H1 (cell line): Measurements from ENCODE around the gene NDC1. TPM values are rescaled to one million over a fixed set of nuclear protein-coding genes. Genes with fewer than 3 reads are reported as not detected.

Source experiments
- CTCF ChIA-PET: fragments of 300-600 bp; sonication (Branson Sonifier 250); formaldehyde crosslinking; loops from one replicate; lab custom pipeline; 2021; ENCODE audit not compliant: partially characterized antibody; lab: Charles Lee
- POLR2A ChIA-PET: fragments of 300-600 bp; sonication (Branson Sonifier 250); formaldehyde crosslinking; loops from one replicate; lab custom pipeline; 2021; ENCODE audit warnings: inconsistent platforms; ENCODE audit not compliant: partially characterized antibody; lab: Charles Lee
- DNase-seq, 2 experiments: peaks; one replicate each; pipeline versions ENCODE4 v3.0.0 to v3.0.0-alpha.2; 2010 to 2022; ENCODE audit warnings: low spot score in 2 of 2, low read depth in 1 of 2, mixed read lengths in 1 of 2
- FAIRE-seq: peaks from 2 replicates; lab custom pipeline; 2011; peaks lifted over from hg19 to GRCh38; lab: Jason Lieb, UNC
- H2AFZ ChIP-seq: 2 replicates; pipeline ENCODE4 v1.8.1; 2012; ENCODE audit warnings: low read length, inconsistent platforms
- H2AK5ac ChIP-seq: 2 replicates; pipeline ENCODE4 v1.6.1; 2013; ENCODE audit warnings: low read depth, low read length
- H2BK120ac ChIP-seq: replicated peaks from 2 replicates; pipeline ENCODE3; 2013; ENCODE audit warnings: low read depth, low read length, inconsistent platforms
- H2BK12ac ChIP-seq: 2 replicates; pipeline ENCODE4 v1.6.1; 2013; ENCODE audit warnings: low read depth, low read length
- H2BK15ac ChIP-seq: 2 replicates; pipeline ENCODE4 v1.6.1; 2013; ENCODE audit warnings: low read length
- H2BK20ac ChIP-seq: 2 replicates; pipeline ENCODE4 v1.6.1; 2013; ENCODE audit warnings: low read length
- H2BK5ac ChIP-seq: 2 replicates; pipeline ENCODE4 v1.6.1; 2013; ENCODE audit warnings: low read depth, low read length
- H3K14ac ChIP-seq: 2 replicates; pipeline ENCODE4 v1.6.1; 2013; ENCODE audit warnings: inconsistent platforms; ENCODE audit not compliant: insufficient read length
- H3K18ac ChIP-seq: 2 replicates; pipeline ENCODE4 v1.6.1; 2013; ENCODE audit warnings: low read length; ENCODE audit errors: extremely low read depth
- H3K23ac ChIP-seq: 2 replicates; pipeline ENCODE4 v1.6.1; 2013; ENCODE audit warnings: inconsistent platforms; ENCODE audit not compliant: insufficient read length
- H3K23me2 ChIP-seq: 2 replicates; pipeline ENCODE4 v1.6.1; 2013; ENCODE audit warnings: low read depth, low read length
- H3K27ac ChIP-seq: 2 replicates; pipeline ENCODE4 v1.6.1; 2011; ENCODE audit warnings: low read depth, low read length, inconsistent platforms
- H3K27me3 ChIP-seq, 4 experiments: replicated peaks in 1 of 4; 1 replicate in 1 of 4; 2 replicates in 3 of 4; pipeline versions ENCODE4 v1.6.1 to v1.8.1; 2011 to 2013; ENCODE audit warnings: low read length in 3 of 4, mild to moderate bottlenecking in 3 of 4, inconsistent platforms in 2 of 4, mixed read lengths in 2 of 4, moderate library complexity in 1 of 4; ENCODE audit not compliant: control insufficient read depth in 3 of 4, insufficient read depth in 3 of 4; ENCODE audit errors: extremely low read depth in 1 of 4
- H3K36me3 ChIP-seq, 4 experiments: 2 replicates each; pipeline versions ENCODE4 v1.6.1 to v1.8.1; 2011 to 2013; ENCODE audit warnings: mild to moderate bottlenecking in 4 of 4, low read length in 3 of 4, moderate library complexity in 2 of 4, control low read depth in 1 of 4, inconsistent platforms in 1 of 4; ENCODE audit not compliant: insufficient read depth in 4 of 4, control insufficient read depth in 2 of 4
- H3K4ac ChIP-seq: replicated peaks from 2 replicates; pipeline ENCODE3; 2013; ENCODE audit warnings: low read length, low read depth, mixed read lengths, inconsistent platforms; ENCODE audit not compliant: insufficient read length
- H3K4me1 ChIP-seq, 4 experiments: replicated peaks in 1 of 4; 1 replicate in 1 of 4; 2 replicates in 3 of 4; pipeline versions ENCODE4 v1.6.1 to v1.8.1; 2011 to 2013; ENCODE audit warnings: low read length in 3 of 4, inconsistent platforms in 2 of 4, mixed read lengths in 1 of 4; ENCODE audit not compliant: insufficient read depth in 4 of 4, control insufficient read depth in 3 of 4
- H3K4me2 ChIP-seq, 2 experiments: 2 replicates each; pipeline versions ENCODE4 v1.6.1 to v1.8.1; 2011 to 2013; ENCODE audit warnings: low read depth in 2 of 2, low read length in 2 of 2, control low read depth in 1 of 2, inconsistent platforms in 1 of 2, mild to moderate bottlenecking in 1 of 2; ENCODE audit not compliant: insufficient read depth in 1 of 2
- H3K4me3 ChIP-seq, 4 experiments: fragments of 200-600, 300-600 bp in 1 of 4; sonication (generic), shearing (Covaris generic), sonication (Bioruptor Twin) in 1 of 4; 2 replicates each; pipeline versions ENCODE4 v1.5.1 to v1.8.1; 2011 to 2016; ENCODE audit warnings: low read length in 4 of 4, low read depth in 3 of 4, control low read depth in 2 of 4, inconsistent platforms in 2 of 4, mild to moderate bottlenecking in 2 of 4, mixed read lengths in 1 of 4, moderate library complexity in 1 of 4; ENCODE audit not compliant: insufficient read depth in 2 of 4; ENCODE audit errors: extremely low read depth in 1 of 4
- H3K56ac ChIP-seq: replicated peaks from 2 replicates; pipeline ENCODE3; 2013; ENCODE audit warnings: low read depth, mild to moderate bottlenecking, mixed read lengths, low read length, inconsistent platforms; ENCODE audit not compliant: insufficient read length
- H3K79me1 ChIP-seq: 2 replicates; pipeline ENCODE4 v1.6.1; 2013; ENCODE audit warnings: low read depth, low read length, control low read depth
- H3K79me2 ChIP-seq, 2 experiments: 2 replicates each; pipeline versions ENCODE4 v1.6.1 to v1.8.1; 2012 to 2013; ENCODE audit warnings: low read length in 2 of 2, mild to moderate bottlenecking in 2 of 2, inconsistent platforms in 1 of 2; ENCODE audit not compliant: insufficient read depth in 2 of 2, control insufficient read depth in 1 of 2
- H3K9ac ChIP-seq, 4 experiments: replicated peaks in 1 of 4; 1 replicate in 1 of 4; 2 replicates in 3 of 4; pipeline versions ENCODE4 v1.6.1 to v1.8.1; 2011 to 2013; ENCODE audit warnings: low read depth in 3 of 4, low read length in 3 of 4, control low read depth in 2 of 4, mild to moderate bottlenecking in 2 of 4, moderate library complexity in 2 of 4, inconsistent platforms in 1 of 4; ENCODE audit errors: extremely low read depth in 1 of 4
- H3K9me3 ChIP-seq, 2 experiments: 2 replicates each; pipeline versions ENCODE4 v1.6.1 to v1.8.1; 2012 to 2013; ENCODE audit warnings: mild to moderate bottlenecking in 2 of 2, moderate library complexity in 2 of 2, control low read depth in 1 of 2, inconsistent platforms in 1 of 2, low read depth in 1 of 2, low read length in 1 of 2, mixed read lengths in 1 of 2; ENCODE audit not compliant: insufficient read depth in 2 of 2
- H4K20me1 ChIP-seq, 2 experiments: replicated peaks in 1 of 2; 2 replicates each; pipeline versions ENCODE3 to v1.8.1; 2011 to 2013; ENCODE audit warnings: inconsistent platforms in 2 of 2, low read length in 2 of 2, mild to moderate bottlenecking in 1 of 2; ENCODE audit not compliant: insufficient read depth in 2 of 2, control insufficient read depth in 1 of 2
- H4K5ac ChIP-seq: 2 replicates; pipeline ENCODE4 v1.6.1; 2013; ENCODE audit warnings: low read length, low read depth, mixed read lengths, inconsistent platforms; ENCODE audit not compliant: insufficient read length
- H4K8ac ChIP-seq: 2 replicates; pipeline ENCODE4 v1.8.0; 2013; ENCODE audit warnings: mild to moderate bottlenecking, moderate library complexity, low read length, inconsistent platforms; ENCODE audit not compliant: insufficient read depth; ENCODE audit errors: extremely low read depth
- H4K91ac ChIP-seq: replicated peaks from 2 replicates; pipeline ENCODE3; 2013; ENCODE audit warnings: low read length, mixed read lengths, inconsistent platforms; ENCODE audit not compliant: insufficient read length
- ATF2 ChIP-seq: IDR thresholded peaks from 2 replicates; pipeline ENCODE4 v1.6.1; 2012; ENCODE audit warnings: low read length, inconsistent platforms
- ATF3 ChIP-seq: IDR thresholded peaks from 2 replicates; pipeline ENCODE4 v1.6.1; 2011; ENCODE audit warnings: low read depth, mild to moderate bottlenecking, low read length; ENCODE audit not compliant: insufficient read depth
- BRCA1 ChIP-seq: IDR thresholded peaks from 2 replicates; pipeline ENCODE4 v1.6.1; 2012; ENCODE audit warnings: low read depth, low read length, improper control_type of control experiment
- CREB1 ChIP-seq: IDR thresholded peaks from 2 replicates; pipeline ENCODE4 v1.6.1; 2012; ENCODE audit warnings: inconsistent platforms
- MAFK ChIP-seq: IDR thresholded peaks from 2 replicates; pipeline ENCODE4 v1.6.1; 2012; ENCODE audit warnings: low read depth, mild to moderate bottlenecking, improper control_type of control experiment, low read length
- SUZ12 ChIP-seq: fragments of 200-600 bp; sonication (generic); IDR thresholded peaks from 2 replicates; pipeline ENCODE4 v1.6.1; 2012; ENCODE audit warnings: mild to moderate bottlenecking, inconsistent platforms, low read length, moderate library complexity, mixed read lengths
- TCF12 ChIP-seq: IDR thresholded peaks from 2 replicates; pipeline ENCODE4 v1.6.1; 2011; ENCODE audit warnings: low read depth, mild to moderate bottlenecking, low read length
- WGBS, 2 experiments: shearing (Covaris generic) in 1 of 2; methylation state at CpG; one replicate each; pipeline versions ENCODE4 v1.1.6 to v1.1.7; 2013 to 2015; ENCODE audit warnings: low lambda C conversion rate in 2 of 2, mixed read lengths in 2 of 2, inconsistent platforms in 1 of 2, low coverage in 1 of 2, missing lambda C conversion rate in 1 of 2; ENCODE audit not compliant: insufficient replicate concordance in 2 of 2, insufficient coverage in 1 of 2, insufficient read length in 1 of 2; ENCODE audit errors: extremely low coverage in 1 of 2, missing lambda C conversion rate in 1 of 2; 5-methylcytosine and 5-hydroxymethylcytosine counted together
- polyA plus RNA-seq, 7 experiments: library from polyadenylated mRNA; depleted of rRNA in 3 of 7; stranded (reverse) in 5 of 7; unstranded in 2 of 7; fragments of >200 nt in 5 of 7; fragments of 200-250 nt in 2 of 7; gene quantifications; 1 replicate in 5 of 7; 2 replicates in 1 of 7; 4 replicates in 1 of 7; pipeline versions ENCODE4 v1.2.1 to v1.2.3, GENCODE V29; 2011 to 2013; ENCODE audit warnings: missing spikeins in 2 of 7, mixed read lengths in 2 of 7
- total RNA-seq: library from RNA; stranded (reverse); fragmentation: NEBNext Ultra II Directional; extraction: Animal tissue kit (Norgen Biotek cat#: 25700); gene quantifications from 2 replicates; pipeline ENCODE4 v1.2.1, GENCODE V29; 2021

Gene NDC1
- total and polyA plus RNA-seq, 2 of the 8 experiments (the other 6 are each of a cell fraction or from before 2014, with no cell fraction given): 62.9 to 66.1 TPM

- H3K27ac ChIP-seq: no peak overlapping the region
- H3K79me2 ChIP-seq: no peaks in the 10 kb centered on the region
- POLR2A ChIA-PET: interaction anchor here (0.7 to 2.0 kb wide), 2 partner anchors 9 to 12 kb away, joined by 3 to 9 read pairs; no protein-coding TSS in a partner anchor
- no peak for TF ChIP-seq TCF12
- TF ChIP-seq ATF3: no peak
- no peak for TF ChIP-seq CREB1
- TF ChIP-seq ATF2: no peak
- TF ChIP-seq MAFK: no peak
- no peak for TF ChIP-seq SUZ12
- TF ChIP-seq BRCA1: no peak
- TF ChIP-seq, all 59 proteins: peak for 0
- Histone ChIP-seq H2AK5ac (no peak overlapping the region), H2AFZ (no peak overlapping the region), H3K18ac (no peak overlapping the region), H2BK15ac (no peak overlapping the region), H2BK12ac (no peak overlapping the region), H4K91ac (no peak overlapping the region), H3K4me2 (no peak overlapping the region), H3K9ac (no peak overlapping the region), H3K4ac (no peak overlapping the region), H4K8ac (no peak overlapping the region), H2BK5ac (no peak overlapping the region), H3K36me3 (peaks cover 5 to 60% (median 37%) of the 10 kb centered on the region in 4 experiments; a peak in 7 of 8 replicates), H3K9me3 (no peaks in the 10 kb centered on the region), H3K79me1 (peaks cover 2% of the 10 kb centered on the region; the same call in 1 of the 2 replicates), H3K23ac (no peak overlapping the region), H4K20me1 (peaks cover 0 to 7% of the 10 kb centered on the region in 2 experiments), H3K56ac (no peak overlapping the region), H3K4me3 (no peak overlapping the region), H4K5ac (no peak overlapping the region), H2BK20ac (no peak overlapping the region), H2BK120ac (no peak overlapping the region), H3K4me1 (no peaks in the 10 kb centered on the region), H3K14ac (no peak overlapping the region), H3K23me2 (no peaks in the 10 kb centered on the region), H3K27me3 (no peaks in the 10 kb centered on the region)
- FAIRE-seq (no peak), DNase-seq (no peak)
- 95% methylated on average over 4 of the region's 6 CpGs; no CpG with 5 or more reads in 1 of the 2 experiments for WGBS, 2 experiments
- CTCF ChIA-PET: interaction anchor here (0.6 to 2.5 kb wide), 6 partner anchors 10 to 63 kb away, joined by 3 to 8 read pairs (median 4); no protein-coding TSS in a partner anchor
Observed at GRCh38 chr1:53825306-53825705, 12.8 kb downstream of the NDC1 start.
